Hepatocyte (in vitro differentiated cells): Measurements from ENCODE around the gene RBM19. TPM values are rescaled to one million over a fixed set of nuclear protein-coding genes. Genes with fewer than 3 reads are reported as not detected.

Experiments used
- DNase-seq: peaks from one replicate; pipeline ENCODE4 v3.0.0-alpha.2; 2016; ENCODE audit warnings: low spot score
- H2AFZ ChIP-seq: fragments of 200-600 bp; sonication (generic); 2 replicates; pipeline ENCODE4 v1.6.0; 2016; ENCODE audit warnings: antibody characterized with exemption, mild to moderate bottlenecking
- H3K27ac ChIP-seq: fragments of 200-600 bp; sonication (generic); 2 replicates; pipeline ENCODE4 v1.5.1; 2016; ENCODE audit warnings: mild to moderate bottlenecking
- H3K27me3 ChIP-seq: fragments of 200-600 bp; sonication (generic); 2 replicates; pipeline ENCODE4 v1.6.1; 2016
- H3K36me3 ChIP-seq: fragments of 200-600 bp; sonication (generic); replicated peaks from 2 replicates; pipeline ENCODE4 v1.5.1; 2016; ENCODE audit warnings: low read depth; ENCODE audit not compliant: insufficient read depth
- H3K4me1 ChIP-seq: fragments of 200-600 bp; sonication (generic); 2 replicates; pipeline ENCODE4 v1.5.1; 2016; ENCODE audit warnings: mild to moderate bottlenecking, moderate library complexity; ENCODE audit not compliant: insufficient read depth
- H3K4me2 ChIP-seq: fragments of 200-600 bp; sonication (generic); 2 replicates; pipeline ENCODE4 v1.6.0; 2016
- H3K4me3 ChIP-seq: fragments of 200-600 bp; sonication (generic); 2 replicates; pipeline ENCODE4 v1.5.1; 2016; ENCODE audit warnings: mild to moderate bottlenecking
- H3K79me2 ChIP-seq: fragments of 200-600 bp; sonication (generic); 2 replicates; pipeline ENCODE4 v1.6.0; 2017; ENCODE audit warnings: mild to moderate bottlenecking
- H3K9me2 ChIP-seq: fragments of 200-600 bp; sonication (generic); replicated peaks from 2 replicates; pipeline ENCODE4 v1.6.0; 2017; ENCODE audit warnings: mild to moderate bottlenecking; ENCODE audit not compliant: insufficient read depth
- H3K9me3 ChIP-seq: fragments of 200-600 bp; sonication (generic); 2 replicates; pipeline ENCODE4 v1.5.1; 2016; ENCODE audit warnings: low read depth, mild to moderate bottlenecking
- H4K20me1 ChIP-seq: fragments of 200-600 bp; sonication (generic); 2 replicates; pipeline ENCODE4 v1.6.0; 2016; ENCODE audit warnings: mild to moderate bottlenecking; ENCODE audit not compliant: insufficient read depth, poor library complexity, severe bottlenecking
- CTCF ChIP-seq: fragments of 200-600 bp; sonication (generic); IDR thresholded peaks from 2 replicates; pipeline ENCODE4 v1.5.1; 2016; ENCODE audit warnings: antibody characterized with exemption, mild to moderate bottlenecking; ENCODE audit not compliant: poor library complexity
- EZH2 ChIP-seq: fragments of 200-600 bp; sonication (generic); IDR thresholded peaks from 2 replicates; pipeline ENCODE4 v1.6.1; 2016; ENCODE audit warnings: antibody characterized with exemption, mild to moderate bottlenecking, borderline replicate concordance
- EZH2phosphoT487 ChIP-seq: fragments of 200-600 bp; sonication (generic); IDR thresholded peaks from one replicate; pipeline ENCODE4 v1.6.1; 2018; ENCODE audit warnings: antibody characterized with exemption, mild to moderate bottlenecking, low read depth, moderate library complexity; ENCODE audit not compliant: unreplicated experiment, severe bottlenecking
- WGBS: methylation state at CpG from one replicate; pipeline ENCODE4 v1.1.6; 2016; ENCODE audit warnings: low lambda C conversion rate; ENCODE audit errors: missing lambda C conversion rate; 5-methylcytosine and 5-hydroxymethylcytosine counted together
- polyA plus RNA-seq: library from polyadenylated mRNA; unstranded; fragments of >200 nt; fragmentation: Nextera tagmentation; extraction: Ambion mirVana; gene quantifications from 2 replicates; pipeline ENCODE4 v1.2.1, GENCODE V29; 2016
- total RNA-seq: library from RNA; depleted of rRNA; stranded (reverse); fragments of >200 nt; gene quantifications from 2 replicates; pipeline ENCODE4 v1.2.3, GENCODE V29; 2014

Gene RBM19
- total and polyA plus RNA-seq, 2 experiments from 2014 or later = 14.5 to 16.8 TPM

- 76% methylated on average over 5 of the region's 5 CpGs for WGBS
- no peaks in the 10 kb centered on the region for H3K36me3 ChIP-seq
- TF ChIP-seq CTCF (no peak), EZH2 (no peak), EZH2phosphoT487 (no peak)
- no peaks in the 10 kb centered on the region for H3K9me2 ChIP-seq
- H3K27ac ChIP-seq = no peak overlapping the region
- H3K4me3 ChIP-seq = no peak overlapping the region
- DNase-seq = no peak
- no peaks in the 10 kb centered on the region for H3K9me3 ChIP-seq
- H3K27me3 ChIP-seq = peaks cover 15% of the 10 kb centered on the region
- H3K4me1 ChIP-seq = no peaks in the 10 kb centered on the region
- no peak overlapping the region for H2AFZ ChIP-seq
- no peaks in the 10 kb centered on the region for H4K20me1 ChIP-seq
- no peak overlapping the region for H3K4me2 ChIP-seq
- no peaks in the 10 kb centered on the region for H3K79me2 ChIP-seq
These were observed 177.9 kb downstream of the RBM19 start for GRCh38 chr12:113788020-113788856.

- Histone ChIP-seq H2AFZ (no peak overlapping the region), H3K36me3 (no peaks in the 10 kb centered on the region), H3K9me3 (no peaks in the 10 kb centered on the region), H3K27ac (no peak overlapping the region), H3K9me2 (no peaks in the 10 kb centered on the region), H3K4me1 (no peaks in the 10 kb centered on the region), H3K4me3 (no peak overlapping the region), H3K4me2 (no peak overlapping the region), H3K27me3 (peaks cover 15% of the 10 kb centered on the region), H3K79me2 (no peaks in the 10 kb centered on the region), H4K20me1 (no peaks in the 10 kb centered on the region)
- no peak for DNase-seq
- WGBS = 77% methylated on average over 2 of the region's 2 CpGs
- TF ChIP-seq EZH2phosphoT487 (no peak), CTCF (no peak), EZH2 (no peak)
These were observed 180.0 kb downstream of the RBM19 start for GRCh38 chr12:113786107-113786506.

GRCh38 chr12:113783811-113784210 lies 182.3 kb downstream of the RBM19 start:
- Histone ChIP-seq H2AFZ (no peak overlapping the region), H3K4me1 (no peaks in the 10 kb centered on the region), H4K20me1 (no peaks in the 10 kb centered on the region), H3K9me3 (no peaks in the 10 kb centered on the region), H3K4me3 (no peak overlapping the region), H3K4me2 (no peak overlapping the region), H3K27ac (no peak overlapping the region), H3K9me2 (no peaks in the 10 kb centered on the region), H3K79me2 (no peaks in the 10 kb centered on the region), H3K36me3 (no peaks in the 10 kb centered on the region), H3K27me3 (peaks cover 15% of the 10 kb centered on the region)
- no peak for TF ChIP-seq CTCF
- no peak for TF ChIP-seq EZH2phosphoT487
- TF ChIP-seq EZH2 = no peak
- no peak for DNase-seq
- 90% methylated on average over 5 of the region's 5 CpGs for WGBS
